Coronary artery (tissue), 2 donors: ENCODE measurements around the gene PTCD2.

Experiments used
- DNase-seq: peaks from one replicate; pipeline ENCODE4 v3.0.0-alpha.2; 2017; ENCODE audit warnings: low spot score
- H3K27ac ChIP-seq, 2 donors: fragments of 200-600 bp; sonication (generic); one replicate each; pipeline ENCODE4 v1.5.1; 2016 to 2019
- H3K4me3 ChIP-seq: fragments of 200-600 bp; sonication (generic); 2 replicates; pipeline ENCODE4 v1.5.1; 2016; ENCODE audit warnings: mild to moderate bottlenecking, moderate library complexity
- CTCF ChIP-seq: fragments of 200-600 bp; sonication (generic); IDR thresholded peaks from one replicate; pipeline ENCODE4 v1.5.1; 2019; ENCODE audit warnings: antibody characterized with exemption

Gene PTCD2

GRCh38 chr5:72369301-72369700 is 49.1 kb downstream of the PTCD2 start:
- Histone ChIP-seq H3K4me3 (no peak overlapping the region), H3K27ac (no peak overlapping the region)
- no peak for DNase-seq
- TF ChIP-seq CTCF: no peak

- no peak for TF ChIP-seq CTCF
- Histone ChIP-seq H3K4me3 (no peak overlapping the region), H3K27ac (peak overlapping the region in 1 of 2 donors; percentile 10)
- DNase-seq: no peak
These were observed 49.5 kb downstream of the PTCD2 start for GRCh38 chr5:72369711-72370110.

- no peak overlapping the region for H3K27ac ChIP-seq
- DNase-seq: no peak
- TF ChIP-seq CTCF: no peak
- H3K4me3 ChIP-seq: no peak overlapping the region
These were observed 52.2 kb downstream of the PTCD2 start for GRCh38 chr5:72372331-72372730.

GRCh38 chr5:72372923-72373322 is 52.8 kb downstream of the PTCD2 start:
- Histone ChIP-seq H3K27ac (no peak overlapping the region), H3K4me3 (no peak overlapping the region)
- TF ChIP-seq CTCF: no peak
- DNase-seq: no peak

- DNase-seq: no peak
- Histone ChIP-seq H3K4me3 (no peak overlapping the region), H3K27ac (no peak overlapping the region)
- TF ChIP-seq CTCF: no peak
These were observed 54.7 kb downstream of the PTCD2 start for GRCh38 chr5:72374844-72375243.

GRCh38 chr5:72376381-72376780 is 56.2 kb downstream of the PTCD2 start:
- TF ChIP-seq CTCF: no peak
- DNase-seq: no peak
- Histone ChIP-seq H3K27ac (no peak overlapping the region), H3K4me3 (no peak overlapping the region)

GRCh38 chr5:72377910-72378638 is 57.9 kb downstream of the PTCD2 start:
- DNase-seq: peak; percentile 85
- peak overlapping the region; percentile 22 for H3K4me3 ChIP-seq

More at GRCh38 chr5:72377910-72378638, 57.9 kb downstream of the PTCD2 start:
- TF ChIP-seq CTCF: no peak
- peak overlapping the region; percentile 45 to 73 for H3K27ac ChIP-seq
